GM23338 (cell line): Measurements from ENCODE around the gene NCAN. TPM values are rescaled to one million over a fixed set of nuclear protein-coding genes. Genes with fewer than 3 reads are reported as not detected.
A peak's percentile ranks its signal among the peaks of the same experiment; 100 is the strongest.

Experiments
- ATAC-seq: fragments of 200-7000 bp; cut with Tn5 transposase; 3 replicates; pipeline ENCODE4 v1.9.1; 2020
- DNase-seq: peaks from one replicate; pipeline ENCODE4 v3.0.0-alpha.2; 2015; ENCODE audit warnings: low spot score
- H2AFZ ChIP-seq: fragments of 200-600 bp; sonication (generic); 2 replicates; pipeline ENCODE4 v1.8.0; 2016; ENCODE audit warnings: antibody characterized with exemption, mild to moderate bottlenecking, moderate library complexity
- H3F3A ChIP-seq: fragments of 200-600 bp; sonication (generic); replicated peaks from 2 replicates; pipeline ENCODE4 v1.8.0; 2017; ENCODE audit warnings: antibody characterized with exemption, mixed run types, low read depth
- H3K27ac ChIP-seq: fragments of 200-600 bp; sonication (generic); 2 replicates; pipeline ENCODE4 v1.6.1; 2016; ENCODE audit warnings: low read depth
- H3K27me3 ChIP-seq: fragments of 200-600 bp; sonication (generic); 2 replicates; pipeline ENCODE4 v1.8.0; 2016; ENCODE audit warnings: mild to moderate bottlenecking, mixed run types, moderate library complexity; ENCODE audit not compliant: insufficient read depth
- H3K36me3 ChIP-seq: fragments of 200-600 bp; sonication (generic); 2 replicates; pipeline ENCODE4 v1.8.0; 2016; ENCODE audit warnings: mild to moderate bottlenecking; ENCODE audit not compliant: insufficient read depth
- H3K4me1 ChIP-seq: fragments of 200-600 bp; sonication (generic); 2 replicates; pipeline ENCODE4 v1.8.0; 2016; ENCODE audit warnings: mild to moderate bottlenecking, moderate library complexity; ENCODE audit not compliant: insufficient read depth
- H3K4me2 ChIP-seq: fragments of 200-600 bp; sonication (generic); 2 replicates; pipeline ENCODE4 v1.7.1; 2017; ENCODE audit warnings: mixed run types
- H3K4me3 ChIP-seq: fragments of 200-600 bp; sonication (generic); 2 replicates; pipeline ENCODE4 v1.6.1; 2016; ENCODE audit warnings: mixed run types
- H3K79me2 ChIP-seq: fragments of 200-600 bp; sonication (generic); replicated peaks from 2 replicates; pipeline ENCODE4 v1.8.0; 2017; ENCODE audit warnings: mild to moderate bottlenecking; ENCODE audit not compliant: insufficient read depth
- H3K9me2 ChIP-seq: fragments of 200-600 bp; sonication (generic); 2 replicates; pipeline ENCODE4 v1.8.0; 2017; ENCODE audit not compliant: insufficient read depth
- H4K20me1 ChIP-seq: fragments of 200-600 bp; sonication (generic); replicated peaks from 2 replicates; pipeline ENCODE4 v1.8.0; 2017; ENCODE audit warnings: mild to moderate bottlenecking; ENCODE audit not compliant: insufficient read depth
- H3K27ac Mint-ChIP-seq: 2 replicates; pipeline ENCODE4 v1.8.0; 2020; ENCODE audit warnings: inconsistent platforms, mild to moderate bottlenecking, moderate library complexity, mixed read lengths
- H3K27me3 Mint-ChIP-seq: 3 replicates; pipeline ENCODE4 v1.8.0; 2022; ENCODE audit warnings: low read depth, mild to moderate bottlenecking, moderate library complexity, mixed read lengths, inconsistent platforms; ENCODE audit not compliant: insufficient read depth, poor library complexity
- H3K36me3 Mint-ChIP-seq: 3 replicates; pipeline ENCODE4 v1.8.0; 2021; ENCODE audit warnings: low read depth, mild to moderate bottlenecking, inconsistent platforms, moderate library complexity, mixed read lengths
- H3K4me1 Mint-ChIP-seq: 3 replicates; pipeline ENCODE4 v1.8.0; 2020; ENCODE audit warnings: mild to moderate bottlenecking, inconsistent platforms, mixed read lengths
- H3K4me3 Mint-ChIP-seq: 3 replicates; pipeline ENCODE4 v1.8.0; 2021; ENCODE audit warnings: moderate library complexity, mild to moderate bottlenecking, inconsistent platforms, mixed read lengths
- H3K9me3 Mint-ChIP-seq: 3 replicates; pipeline ENCODE4 v1.8.0; 2020; ENCODE audit warnings: moderate library complexity, mild to moderate bottlenecking, inconsistent platforms, mixed read lengths
- EZH2phosphoT487 ChIP-seq: fragments of 200-600 bp; sonication (generic); IDR thresholded peaks from one replicate; pipeline ENCODE4 v1.8.1; 2018; ENCODE audit warnings: antibody characterized with exemption; ENCODE audit not compliant: unreplicated experiment
- ZNF331 ChIP-seq: fragments of 250-450 bp; sonication (Bioruptor Pico); IDR thresholded peaks from 2 replicates; pipeline ENCODE4 v1.5.0; 2020; ENCODE audit warnings: low read depth, mild to moderate bottlenecking, moderate library complexity
- ZNF462 ChIP-seq: fragments of 250-450 bp; sonication (Bioruptor Pico); IDR thresholded peaks from 2 replicates; pipeline ENCODE4 v1.5.0; 2020; ENCODE audit warnings: mild to moderate bottlenecking, moderate library complexity
- polyA plus RNA-seq: library from polyadenylated mRNA; unstranded; fragments of >200 nt; fragmentation: Nextera tagmentation; extraction: Ambion mirVana; gene quantifications from 2 replicates; pipeline ENCODE4 v1.2.1, GENCODE V29; 2016
- total RNA-seq: library from RNA; depleted of rRNA; stranded (reverse); fragments of >200 nt; shearing (Covaris generic); gene quantifications from 2 replicates; pipeline ENCODE4 v1.2.3, GENCODE V29; 2014

Gene NCAN
- total and polyA plus RNA-seq, 2 experiments from 2014 or later: 1.8 to 9.4 TPM

- no peak for TF ChIP-seq ZNF462 (CRISPR knock-in tag)
These were observed 34.8 kb upstream of the NCAN start (continued) for GRCh38 chr19:19176950-19177349.

- H3K9me2 ChIP-seq: no peaks in the 10 kb centered on the region
- Mint-ChIP-seq H3K4me1 (peaks cover 3% of the 10 kb centered on the region; the same call in 2 of the 3 replicates), H3K27me3 (peaks cover 3% of the 10 kb centered on the region), H3K4me3 (no peak overlapping the region), H3K27ac (no peak overlapping the region), H3K36me3 (peaks cover 20% of the 10 kb centered on the region), H3K9me3 (no peaks in the 10 kb centered on the region)
- H3F3A ChIP-seq: no peaks in the 10 kb centered on the region
- DNase-seq: no peak
- H3K4me3 ChIP-seq: no peak overlapping the region
- H3K79me2 ChIP-seq: no peaks in the 10 kb centered on the region
- no peak overlapping the region for H2AFZ ChIP-seq
- no peak overlapping the region for H3K27ac ChIP-seq
- H3K4me2 ChIP-seq: no peak overlapping the region
- no peak for ATAC-seq
- H3K4me1 ChIP-seq: no peaks in the 10 kb centered on the region
- no peak for TF ChIP-seq EZH2phosphoT487
- TF ChIP-seq ZNF331: peak; percentile 71
- H3K36me3 ChIP-seq: no peaks in the 10 kb centered on the region
- H3K27me3 ChIP-seq: no peaks in the 10 kb centered on the region
- no peaks in the 10 kb centered on the region for H4K20me1 ChIP-seq
These were observed 32.0 kb upstream of the NCAN start for GRCh38 chr19:19179548-19180441.
